Heart left ventricle (tissue), 16 donors: ENCODE results near the gene CYP51A1. TPM values are rescaled to one million over a fixed set of nuclear protein-coding genes. Genes with fewer than 3 reads are reported as not detected.
"Not testable (repeated sequence)": the region's sequence is repeated elsewhere in the genome, so short reads cannot be mapped to it uniquely, and the experiment has no call there.

Source experiments
- ATAC-seq, 4 donors: fragments of 200-7000 bp; cut with Tn5 transposase; one replicate each; pipeline ENCODE4 v1.9.1; 2020 to 2022; ENCODE audit warnings: moderate library complexity in 4 of 4, mild to moderate bottlenecking in 3 of 4, moderate number of reproducible peaks in 1 of 4
- DNase-seq, 5 donors: peaks; one replicate each; pipeline ENCODE4 v3.0.0-alpha.2; 2020
- H3K27ac ChIP-seq, 12 donors: fragments of 200-600 bp; sonication (generic) in 4 of 12; one replicate each; pipeline versions ENCODE4 v1.5.0 to v1.8.0; 2016 to 2022; ENCODE audit warnings: mild to moderate bottlenecking in 2 of 12
- H3K27me3 ChIP-seq, 9 donors: fragments of 200-600 bp; sonication (generic) in 2 of 9; one replicate each; pipeline versions ENCODE4 v1.5.1 to v1.8.0; 2016 to 2022; ENCODE audit warnings: mild to moderate bottlenecking in 3 of 9
- H3K36me3 ChIP-seq, 9 donors: fragments of 200-600 bp; sonication (generic) in 2 of 9; one replicate each; pipeline versions ENCODE4 v1.5.0 to v1.8.0; 2018 to 2022; ENCODE audit warnings: mild to moderate bottlenecking in 2 of 9
- H3K4me1 ChIP-seq, 12 donors: fragments of 200-600 bp; sonication (generic) in 4 of 12; one replicate each; pipeline versions ENCODE4 v1.5.0 to v1.8.0; 2016 to 2022; ENCODE audit warnings: mild to moderate bottlenecking in 3 of 12
- H3K4me3 ChIP-seq, 12 donors: fragments of 200-600 bp; sonication (generic) in 4 of 12; one replicate each; pipeline versions ENCODE4 v1.5.0 to v1.8.0; 2017 to 2022; ENCODE audit warnings: mild to moderate bottlenecking in 9 of 12, moderate library complexity in 4 of 12
- H3K9me3 ChIP-seq, 12 donors: fragments of 200-600 bp; sonication (generic) in 4 of 12; one replicate each; pipeline versions ENCODE4 v1.5.0 to v1.8.0; 2016 to 2022; ENCODE audit warnings: mild to moderate bottlenecking in 1 of 12
- CTCF ChIP-seq, 12 donors: fragments of 200-600 bp; sonication (generic) in 4 of 12; IDR thresholded peaks; one replicate each; pipeline versions ENCODE4 v1.5.0 to v1.8.0; 2018 to 2022; ENCODE audit warnings: antibody characterized with exemption in 12 of 12, mild to moderate bottlenecking in 5 of 12
- POLR2A ChIP-seq, 2 donors: fragments of 450-650 bp; IDR thresholded peaks; one replicate each; pipeline ENCODE4 v1.6.1; 2017; ENCODE audit warnings: antibody characterized with exemption in 2 of 2, mild to moderate bottlenecking in 2 of 2, moderate library complexity in 2 of 2
- WGBS, 4 donors: extraction: QIAGEN DNeasy Blood & Tissue Kit in 2 of 4; methylation state at CpG; one replicate each; pipeline versions ENCODE4 v1.1.5 to v1.1.7; 2013 to 2018; 5-methylcytosine and 5-hydroxymethylcytosine counted together
- intact Hi-C, 10 donors: fragments of 100-400 bp; cut with DNase I; formaldehyde crosslinking; loops; one replicate each; pipeline versions ENCODE4 v1.11.1 to v1.14.2; 2022
- polyA plus RNA-seq, 2 donors: library from polyadenylated mRNA; stranded (reverse); fragments of 200-250 nt; gene quantifications; one replicate each; pipeline ENCODE4 v1.2.3, GENCODE V29; 2013
- total RNA-seq, 9 donors: library from RNA; depleted of rRNA in 2 of 9; stranded (reverse); fragments of >200 nt in 2 of 9; fragmentation: NEBNext Ultra II Directional in 3 of 9; extraction: Animal tissue kit (Norgen Biotek cat#: 25700) in 3 of 9; gene quantifications; one replicate each; pipeline versions ENCODE4 v1.1.0 to v1.2.4, GENCODE V29; 2016 to 2023
- donor health status: ischemic (EF 13 %, LVEDD 7.1; RV severe dilation, severe dysfunction).
- donor health status: healthy with polysubstance abuse.
- donor health status: DM: no; HTN: yes; CAD: no.
- donor health status: DM: no; HTN: no; CAD: no.
- donor health status: ischemic (EF 25% LVEDD 6.9; RV normal size, moderate dysfunction).
- donor health status: ischemic (EF 25% LVEDD 5.7; RV mildly dilated, moderate dysfunction).
- donor health status: healthy.
- donor health status: DM: yes; HTN: yes; CAD: no.
- donor health status: ischemic (EF 35%, LVEDD 5.7; RV mildly dilated, moderate dysfunction).
- donor health status: nonischemic (EF 11% LVEDD 7.7; RV severe dilation, severe dysfunction).
- donor health status: DM: yes; HTN: yes; CAD: no.
- donor health status: PGD.
- donor health status: ischemic (EF 29% LVEDD 5.4; RV normal size, mild dysfunction).
- donor health status: nonischemic (EF 23%, LVEDD 6.1; RV moderate dilation, normal function).

Gene CYP51A1
- total and polyA plus RNA-seq, 11 donors: 6.7 to 45.9 (median 32.7) TPM

- H3K27me3 ChIP-seq: no peaks in the 10 kb centered on the region
- H3K27ac ChIP-seq: no peak overlapping the region
- intact Hi-C loops: loop anchor here in 1 of 10 donors (10.0 kb wide), 1 partner anchor 116 kb away; no protein-coding TSS in a partner anchor
- H3K4me3 ChIP-seq: no peak overlapping the region
- ATAC-seq (no peak), DNase-seq (no peak)
- H3K4me1 ChIP-seq: peaks cover 0 to 8% (median 0%) of the 10 kb centered on the region in 12 donors
- TF ChIP-seq CTCF (IDR thresholded peaks at IDR 0.05) (no peak), POLR2A (IDR thresholded peaks at IDR 0.05) (no peak)
- peaks cover 0 to 100% (median 85%) of the 10 kb centered on the region in 9 donors for H3K36me3 ChIP-seq
- H3K9me3 ChIP-seq: no peaks in the 10 kb centered on the region
- 93 to 95% (median 94%) methylated on average over 8 of the region's 8 CpGs for WGBS, 4 donors
These were observed 25.5 kb downstream of the CYP51A1 start for GRCh38 chr7:92108821-92109220.

- peaks cover 2 to 100% (median 94%) of the 10 kb centered on the region in 9 donors for H3K36me3 ChIP-seq
- DNase-seq, ATAC-seq: not testable (repeated sequence)
These were observed 31.4 kb downstream of the CYP51A1 start for GRCh38 chr7:92102862-92103261.

GRCh38 chr7:92100534-92100933, 33.7 kb downstream of the CYP51A1 start:
- WGBS, 4 donors: 95 to 100% (median 97%) methylated on average over 1 of the region's 1 CpG
- TF ChIP-seq POLR2A (IDR thresholded peaks at IDR 0.05): no peak
- no peak for TF ChIP-seq CTCF (IDR thresholded peaks at IDR 0.05)
- H3K9me3 ChIP-seq: no peaks in the 10 kb centered on the region
- H3K27ac ChIP-seq: no peak overlapping the region
- no peaks in the 10 kb centered on the region for H3K27me3 ChIP-seq
- H3K36me3 ChIP-seq: peaks cover 2 to 100% (median 97%) of the 10 kb centered on the region in 9 donors
- DNase-seq: no peak
- intact Hi-C loops: loop anchor here in 1 of 10 donors (10.0 kb wide), 1 partner anchor 124 kb away; no protein-coding TSS in a partner anchor
- no peak overlapping the region for H3K4me3 ChIP-seq
- H3K4me1 ChIP-seq: peaks cover 0 to 1% (median 0%) of the 10 kb centered on the region in 12 donors
- no peak for ATAC-seq

More at GRCh38 chr7:92102862-92103261, 31.4 kb downstream of the CYP51A1 start:
- intact Hi-C loops: loop anchor here in 1 of 10 donors (10.0 kb wide), 1 partner anchor 122 kb away; no protein-coding TSS in a partner anchor
- not testable (repeated sequence) for H3K9me3 ChIP-seq, H3K27me3 ChIP-seq, H3K4me3 ChIP-seq, H3K4me1 ChIP-seq, H3K27ac ChIP-seq
- WGBS, 4 donors: 93 to 100% (median 99%) methylated on average over 5 of the region's 5 CpGs

DNA sequence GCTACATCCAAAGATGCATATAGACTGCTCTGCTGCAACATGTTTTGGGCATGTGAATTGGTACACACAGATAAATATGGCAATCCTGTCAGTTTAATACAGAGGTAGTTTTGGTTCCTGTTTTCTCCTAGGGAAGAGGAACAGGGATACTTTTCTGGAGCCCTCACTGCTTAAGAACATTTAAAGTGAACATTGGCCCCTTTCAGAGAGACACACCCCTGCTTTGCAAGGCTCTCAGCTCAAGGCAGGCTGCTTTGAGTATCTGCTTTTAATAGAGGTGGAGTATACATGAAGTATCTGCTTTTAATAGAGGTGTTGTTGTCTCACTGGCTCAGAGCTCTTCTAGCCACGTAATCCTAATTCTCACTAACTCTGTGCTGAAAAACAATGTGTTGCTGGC, 38.9 kb downstream of the CYP51A1 start:
- no peak overlapping the region for H3K27ac ChIP-seq
- peaks cover 0 to 4% (median 0%) of the 10 kb centered on the region in 12 donors for H3K4me1 ChIP-seq
- H3K4me3 ChIP-seq: no peak overlapping the region
- no peaks in the 10 kb centered on the region for H3K9me3 ChIP-seq
- peaks cover 0 to 100% (median 89%) of the 10 kb centered on the region in 9 donors for H3K36me3 ChIP-seq
- WGBS, 4 donors: 53 to 75% (median 61%) methylated on average over 1 of the region's 1 CpG
- no peaks in the 10 kb centered on the region for H3K27me3 ChIP-seq
- DNase-seq (no peak), ATAC-seq (peak in 1 of 4 donors; percentile 55)
- intact Hi-C loops: loop anchor here in 2 of 10 donors (5.0 to 10.0 kb wide), 2 partner anchors 117 to 119 kb away; no protein-coding TSS in a partner anchor
- no peak for TF ChIP-seq CTCF (IDR thresholded peaks at IDR 0.05)
- no peak for TF ChIP-seq POLR2A (IDR thresholded peaks at IDR 0.05)
